ENCODE measurements around the gene OR2T34.
"Not testable (repeated sequence)": the region's sequence is repeated elsewhere in the genome, so short reads cannot be mapped to it uniquely, and the experiment has no call there.

Gene OR2T34

GRCh38 chr1:248551027-248551426 lies 23.5 kb downstream of the OR2T34 start:
- not testable (repeated sequence) for DNase-seq

DNA sequence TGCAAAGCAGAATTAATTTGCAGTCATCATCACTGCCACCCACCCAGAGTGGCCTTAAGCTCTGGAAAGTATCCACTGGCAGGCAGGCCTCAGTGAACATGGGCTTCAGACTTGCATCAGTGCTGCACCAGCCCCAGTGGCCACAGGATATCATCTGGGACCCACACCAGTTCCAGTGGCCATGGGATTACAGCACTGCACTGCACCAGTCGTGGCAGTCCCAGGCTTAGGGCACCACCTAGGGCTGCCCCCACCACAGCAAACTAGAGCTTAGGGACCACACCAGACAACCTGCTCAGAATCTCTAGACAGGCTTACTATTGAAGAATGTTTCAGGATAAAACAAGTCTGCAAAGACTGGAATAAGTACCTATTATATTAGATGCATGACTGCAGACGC lies 27.2 kb downstream of the OR2T34 start:
- not testable (repeated sequence) for DNase-seq

GRCh38 chr1:248537449-248537848 lies 37.1 kb downstream of the OR2T34 start:
- DNase-seq = not testable (repeated sequence)

All from T-helper 1 cell (primary cell).